CD14-positive monocyte (primary cell): ENCODE data around the gene DENND2C. TPM values are rescaled to one million over a fixed set of nuclear protein-coding genes. Genes with fewer than 3 reads are reported as not detected.

ENCODE experiments used
- DNase-seq, 3 donors: peaks; one replicate each; pipeline ENCODE4 v3.0.0-alpha.2; 2011 to 2022
- H2AFZ ChIP-seq: 2 replicates; pipeline ENCODE4 v1.6.0; 2012; ENCODE audit warnings: mild to moderate bottlenecking, low read depth, low read length, inconsistent platforms; ENCODE audit not compliant: insufficient read depth, poor library complexity, severe bottlenecking
- H3K27ac ChIP-seq, 2 donors: 1 replicate in 1 of 2; 2 replicates in 1 of 2; pipeline ENCODE4 v1.5.1; 2012 to 2013; ENCODE audit warnings: low read length in 2 of 2, control low read depth in 1 of 2, inconsistent platforms in 1 of 2, low read depth in 1 of 2, mild to moderate bottlenecking in 1 of 2
- H3K27me3 ChIP-seq, 2 donors: one replicate each; pipeline versions ENCODE4 v1.6.0 to v1.6.1; 2011 to 2013; ENCODE audit warnings: low read length in 2 of 2; ENCODE audit not compliant: control insufficient read depth in 2 of 2, insufficient read depth in 2 of 2
- H3K36me3 ChIP-seq, 2 donors: replicated peaks in 1 of 2; 1 replicate in 1 of 2; 2 replicates in 1 of 2; pipeline versions ENCODE4 v1.5.1 to v1.6.1; 2012 to 2013; ENCODE audit warnings: low read length in 2 of 2, control low read depth in 1 of 2, inconsistent platforms in 1 of 2, mild to moderate bottlenecking in 1 of 2; ENCODE audit not compliant: insufficient read depth in 2 of 2, control insufficient read depth in 1 of 2
- H3K4me1 ChIP-seq, 2 donors: 1 replicate in 1 of 2; 2 replicates in 1 of 2; pipeline versions ENCODE4 v1.5.1 to v1.6.1; 2012 to 2013; ENCODE audit warnings: low read length in 2 of 2, control low read depth in 1 of 2, inconsistent platforms in 1 of 2, mild to moderate bottlenecking in 1 of 2, moderate library complexity in 1 of 2; ENCODE audit not compliant: insufficient read depth in 2 of 2, control insufficient read depth in 1 of 2
- H3K4me2 ChIP-seq: replicated peaks from 2 replicates; pipeline ENCODE3; 2012; ENCODE audit warnings: low read length, moderate library complexity, mild to moderate bottlenecking; ENCODE audit not compliant: poor library complexity, severe bottlenecking; ENCODE audit errors: extremely low read depth
- H3K4me3 ChIP-seq, 3 experiments: fragments of 200-600 bp in 1 of 3; sonication (generic) in 1 of 3; replicated peaks in 1 of 3; 1 replicate in 2 of 3; 2 replicates in 1 of 3; pipeline ENCODE4 v1.5.1; 2011 to 2013; ENCODE audit warnings: low read length in 3 of 3, mild to moderate bottlenecking in 3 of 3, control low read depth in 2 of 3, low read depth in 2 of 3, inconsistent platforms in 1 of 3, moderate library complexity in 1 of 3
- H3K79me2 ChIP-seq: 2 replicates; pipeline ENCODE4 v1.6.0; 2012; ENCODE audit warnings: mild to moderate bottlenecking, control low read depth, inconsistent platforms, low read length, moderate library complexity; ENCODE audit not compliant: insufficient read depth
- H3K9ac ChIP-seq: 2 replicates; pipeline ENCODE4 v1.6.0; 2017; ENCODE audit warnings: low read length, mild to moderate bottlenecking; ENCODE audit not compliant: insufficient read depth, poor library complexity, severe bottlenecking
- H3K9me3 ChIP-seq, 2 donors: replicated peaks in 1 of 2; 1 replicate in 1 of 2; 2 replicates in 1 of 2; pipeline versions ENCODE4 v1.5.1 to v1.6.1; 2012 to 2013; ENCODE audit warnings: low read length in 2 of 2, control low read depth in 1 of 2; ENCODE audit not compliant: control insufficient read depth in 1 of 2, insufficient read depth in 1 of 2
- H4K20me1 ChIP-seq: 2 replicates; pipeline ENCODE4 v1.6.0; 2012; ENCODE audit warnings: mild to moderate bottlenecking, low read length, control low read depth, moderate library complexity; ENCODE audit not compliant: insufficient read depth
- H3K27ac Mint-ChIP-seq, 7 donors: one replicate each; pipeline ENCODE4 v1.8.0; 2020; ENCODE audit warnings: mild to moderate bottlenecking in 7 of 7, mixed read lengths in 7 of 7, moderate library complexity in 6 of 7, inconsistent platforms in 2 of 7
- H3K27me3 Mint-ChIP-seq, 3 donors: one replicate each; pipeline ENCODE4 v1.8.0; 2021 to 2022; ENCODE audit warnings: low read depth in 3 of 3, mild to moderate bottlenecking in 3 of 3, mixed read lengths in 3 of 3, moderate library complexity in 3 of 3, inconsistent platforms in 1 of 3
- H3K36me3 Mint-ChIP-seq, 2 donors: one replicate each; pipeline ENCODE4 v1.8.0; 2020; ENCODE audit warnings: mixed read lengths in 2 of 2, inconsistent platforms in 1 of 2, mild to moderate bottlenecking in 1 of 2
- H3K4me1 Mint-ChIP-seq: one replicate; pipeline ENCODE4 v1.8.0; 2020; ENCODE audit warnings: mild to moderate bottlenecking, mixed read lengths
- H3K4me3 Mint-ChIP-seq, 2 donors: one replicate each; pipeline ENCODE4 v1.8.0; 2020; ENCODE audit warnings: mild to moderate bottlenecking in 2 of 2, mixed read lengths in 2 of 2, moderate library complexity in 1 of 2
- H3K9me3 Mint-ChIP-seq, 7 donors: one replicate each; pipeline ENCODE4 v1.8.0; 2020 to 2022; ENCODE audit warnings: mixed read lengths in 7 of 7, mild to moderate bottlenecking in 6 of 7, moderate library complexity in 6 of 7, inconsistent platforms in 2 of 7
- WGBS: methylation state at CpG from one replicate; pipeline ENCODE4 v1.1.5; 2013; ENCODE audit warnings: missing lambda C conversion rate; ENCODE audit not compliant: insufficient coverage; 5-methylcytosine and 5-hydroxymethylcytosine counted together
- intact Hi-C, 2 donors: fragments of 100-400 bp; cut with micrococcal nuclease; formaldehyde crosslinking; loops; one replicate each; pipeline versions ENCODE4 v1.15.0 to v1.15.1; 2023
- polyA plus RNA-seq, 3 donors: library from polyadenylated mRNA; depleted of rRNA in 1 of 3; unstranded in 2 of 3; stranded (reverse) in 1 of 3; fragments of 300-500 nt in 2 of 3; fragments of >200 nt in 1 of 3; fragmentation: Illumina TruSeq in 2 of 3; gene quantifications; 1 replicate in 2 of 3; 2 replicates in 1 of 3; pipeline ENCODE4 v1.2.3, GENCODE V29; 2012 to 2021
- TF ChIP-seq, protein P1 (sequence below): fragments of 200-600 bp; IDR thresholded peaks from one replicate; pipeline ENCODE4 v1.8.0; 2022; ENCODE audit warnings: antibody characterized with exemption, mild to moderate bottlenecking

DENND2C gene
- polyA plus RNA-seq, 3 donors = 0.03 to 0.07 (median 0.06) TPM

DNA sequence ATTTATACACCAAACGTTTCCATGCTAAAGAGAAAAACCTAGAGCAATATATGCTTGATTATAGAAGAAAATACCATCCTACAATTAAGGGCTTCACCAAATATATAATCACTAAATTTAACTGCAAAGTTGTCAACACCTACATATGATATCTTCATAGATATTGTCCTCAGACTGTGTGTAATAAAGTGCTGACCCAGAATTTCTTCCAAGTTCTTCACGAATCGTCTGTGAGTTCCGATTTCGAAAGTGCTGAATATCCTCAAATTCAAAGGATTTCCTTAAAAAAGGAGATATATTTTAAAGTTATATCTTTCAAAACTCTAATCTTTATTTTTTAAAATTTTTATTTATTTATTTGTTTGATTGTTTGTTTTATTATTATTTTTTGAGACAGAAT, 46.5 kb downstream of the DENND2C start:
- Histone ChIP-seq H3K27ac (no peak overlapping the region), H3K4me1 (no peaks in the 10 kb centered on the region), H3K36me3 (no peaks in the 10 kb centered on the region), H2AFZ (no peak overlapping the region), H3K4me2 (no peak overlapping the region), H3K27me3 (peaks cover 3 to 4% of the 10 kb centered on the region in 2 donors), H3K9me3 (no peaks in the 10 kb centered on the region), H4K20me1 (no peaks in the 10 kb centered on the region), H3K9ac (no peak overlapping the region), H3K79me2 (no peaks in the 10 kb centered on the region), H3K4me3 (no peak overlapping the region)
- intact Hi-C loops = no loop called here
- H3K27me3 Mint-ChIP-seq = peaks cover 5 to 16% (median 8%) of the 10 kb centered on the region in 3 donors
- no peak for DNase-seq
- H3K27ac Mint-ChIP-seq = no peak overlapping the region
- TF ChIP-seq, protein P1, sequence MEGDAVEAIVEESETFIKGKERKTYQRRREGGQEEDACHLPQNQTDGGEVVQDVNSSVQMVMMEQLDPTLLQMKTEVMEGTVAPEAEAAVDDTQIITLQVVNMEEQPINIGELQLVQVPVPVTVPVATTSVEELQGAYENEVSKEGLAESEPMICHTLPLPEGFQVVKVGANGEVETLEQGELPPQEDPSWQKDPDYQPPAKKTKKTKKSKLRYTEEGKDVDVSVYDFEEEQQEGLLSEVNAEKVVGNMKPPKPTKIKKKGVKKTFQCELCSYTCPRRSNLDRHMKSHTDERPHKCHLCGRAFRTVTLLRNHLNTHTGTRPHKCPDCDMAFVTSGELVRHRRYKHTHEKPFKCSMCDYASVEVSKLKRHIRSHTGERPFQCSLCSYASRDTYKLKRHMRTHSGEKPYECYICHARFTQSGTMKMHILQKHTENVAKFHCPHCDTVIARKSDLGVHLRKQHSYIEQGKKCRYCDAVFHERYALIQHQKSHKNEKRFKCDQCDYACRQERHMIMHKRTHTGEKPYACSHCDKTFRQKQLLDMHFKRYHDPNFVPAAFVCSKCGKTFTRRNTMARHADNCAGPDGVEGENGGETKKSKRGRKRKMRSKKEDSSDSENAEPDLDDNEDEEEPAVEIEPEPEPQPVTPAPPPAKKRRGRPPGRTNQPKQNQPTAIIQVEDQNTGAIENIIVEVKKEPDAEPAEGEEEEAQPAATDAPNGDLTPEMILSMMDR = no peak
- no peaks in the 10 kb centered on the region for H3K4me1 Mint-ChIP-seq
- H3K9me3 Mint-ChIP-seq = peaks cover 0 to 4% (median 0%) of the 10 kb centered on the region in 7 donors
- H3K4me3 Mint-ChIP-seq = no peak overlapping the region
- H3K36me3 Mint-ChIP-seq = no peaks in the 10 kb centered on the region
- no CpG with 5 or more reads among the region's 5 CpGs for WGBS

GRCh38 chr1:114620419-114620818, 49.4 kb downstream of the DENND2C start:
- Histone ChIP-seq H3K9ac (no peak overlapping the region), H3K79me2 (no peaks in the 10 kb centered on the region), H3K9me3 (no peaks in the 10 kb centered on the region), H3K4me2 (no peak overlapping the region), H4K20me1 (no peaks in the 10 kb centered on the region), H3K4me3 (no peak overlapping the region), H3K4me1 (no peaks in the 10 kb centered on the region), H3K27ac (no peak overlapping the region), H3K36me3 (no peaks in the 10 kb centered on the region), H2AFZ (no peak overlapping the region), H3K27me3 (peaks cover 3 to 4% of the 10 kb centered on the region in 2 donors)
- no peaks in the 10 kb centered on the region for H3K4me1 Mint-ChIP-seq
- no peak for DNase-seq
- TF ChIP-seq, protein P1 = no peak
- no peaks in the 10 kb centered on the region for H3K36me3 Mint-ChIP-seq
- WGBS = 100% methylated on average over 1 of the region's 2 CpGs
- peaks cover 6 to 12% (median 7%) of the 10 kb centered on the region in 3 donors for H3K27me3 Mint-ChIP-seq
- H3K4me3 Mint-ChIP-seq = no peak overlapping the region
- intact Hi-C loops = no loop called here
- no peak overlapping the region for H3K27ac Mint-ChIP-seq
- H3K9me3 Mint-ChIP-seq = peaks cover 0 to 11% (median 2%) of the 10 kb centered on the region in 7 donors
